Activated CD4-positive, alpha-beta memory T cell treated with anti-CD3 and anti-CD28 coated beads for 36 hours (primary cell): ENCODE results near the gene MCF2L. TPM values are rescaled to one million over a fixed set of nuclear protein-coding genes. Genes with fewer than 3 reads are reported as not detected.

Experiments
- CTCF ChIA-PET: fragments of 350-600 bp; sonication (Branson Sonifier 250); formaldehyde crosslinking; loops from one replicate; lab custom pipeline; 2021; ENCODE audit warnings: antibody characterized with exemption, inconsistent platforms; lab: Charles Lee
- POLR2A ChIA-PET: fragments of 350-600 bp; sonication (Branson Sonifier 250); formaldehyde crosslinking; loops from one replicate; lab custom pipeline; 2021; ENCODE audit warnings: antibody characterized with exemption; lab: Charles Lee
- DNase-seq: peaks from one replicate; pipeline ENCODE4 v3.0.0-alpha.2; 2020
- H3K27ac Mint-ChIP-seq: one replicate; pipeline ENCODE4 v1.8.0; 2021; ENCODE audit warnings: mixed read lengths
- H3K27me3 Mint-ChIP-seq: one replicate; pipeline ENCODE4 v1.8.0; 2021; ENCODE audit warnings: mixed read lengths
- H3K36me3 Mint-ChIP-seq: one replicate; pipeline ENCODE4 v1.8.0; 2021; ENCODE audit warnings: mixed read lengths
- H3K4me1 Mint-ChIP-seq: one replicate; pipeline ENCODE4 v1.8.0; 2021; ENCODE audit warnings: low read depth, mixed read lengths
- H3K4me3 Mint-ChIP-seq: one replicate; pipeline ENCODE4 v1.8.0; 2021; ENCODE audit warnings: mild to moderate bottlenecking, mixed read lengths
- H3K9me3 Mint-ChIP-seq: one replicate; pipeline ENCODE4 v1.8.0; 2021; ENCODE audit warnings: mixed read lengths
- intact Hi-C: fragments of 100-400 bp; cut with micrococcal nuclease; formaldehyde crosslinking; loops from one replicate; pipeline ENCODE4 v1.15.1; 2023
- total RNA-seq, 2 experiments: library from RNA; stranded (reverse); gene quantifications; one replicate each; pipeline ENCODE4 v1.2.3, GENCODE V29; 2021

The MCF2L gene
- total RNA-seq, 2 experiments from 2014 or later: 7.1 to 8.0 TPM

DNA sequence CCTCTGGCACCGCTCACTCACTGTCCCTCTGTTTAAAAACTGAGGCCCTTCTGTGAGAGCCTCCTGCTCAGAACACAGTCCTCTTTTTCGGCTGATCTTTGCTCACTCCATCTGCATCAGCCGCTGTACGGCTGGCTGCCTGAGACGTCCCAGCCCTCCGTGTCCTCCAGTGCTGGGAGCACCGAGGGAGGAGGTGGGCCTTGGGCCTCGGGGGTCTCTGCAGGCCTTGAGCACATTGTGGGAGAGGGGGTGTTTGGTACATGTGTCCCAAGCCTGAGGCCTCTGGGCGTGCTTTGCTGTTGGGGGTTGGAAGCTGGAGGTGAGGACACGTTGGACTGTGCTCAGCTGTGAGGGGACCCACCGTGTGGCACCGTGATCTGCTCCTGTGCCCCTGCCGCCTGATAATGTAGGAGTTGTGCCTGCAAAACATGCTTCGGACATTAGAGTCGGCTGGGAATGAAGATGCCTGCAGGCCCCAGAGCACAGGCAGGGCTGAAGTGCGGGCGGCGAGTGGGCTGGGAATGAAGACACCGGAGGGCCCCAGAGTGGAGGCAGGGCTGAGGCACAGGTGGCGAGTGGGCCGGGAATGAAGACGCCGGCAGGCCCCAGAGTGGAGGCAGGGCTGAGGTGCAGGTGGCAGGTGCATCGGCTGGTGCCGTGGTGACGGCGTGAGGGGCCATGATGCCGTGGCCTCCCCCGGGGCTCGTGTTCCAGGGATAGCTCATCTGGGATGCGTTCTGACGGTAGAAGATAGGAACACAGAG, 30.6 kb downstream of the MCF2L start:
- ChIA-PET CTCF (no interaction called here), POLR2A (no interaction called here)
- H3K36me3 Mint-ChIP-seq: no peaks in the 10 kb centered on the region
- no peaks in the 10 kb centered on the region for H3K4me1 Mint-ChIP-seq
- intact Hi-C loops: no loop called here
- no peak overlapping the region for H3K4me3 Mint-ChIP-seq
- DNase-seq: no peak
- no peaks in the 10 kb centered on the region for H3K27me3 Mint-ChIP-seq
- no peak overlapping the region for H3K27ac Mint-ChIP-seq
- H3K9me3 Mint-ChIP-seq: peaks cover under 1% of the 10 kb centered on the region

DNA sequence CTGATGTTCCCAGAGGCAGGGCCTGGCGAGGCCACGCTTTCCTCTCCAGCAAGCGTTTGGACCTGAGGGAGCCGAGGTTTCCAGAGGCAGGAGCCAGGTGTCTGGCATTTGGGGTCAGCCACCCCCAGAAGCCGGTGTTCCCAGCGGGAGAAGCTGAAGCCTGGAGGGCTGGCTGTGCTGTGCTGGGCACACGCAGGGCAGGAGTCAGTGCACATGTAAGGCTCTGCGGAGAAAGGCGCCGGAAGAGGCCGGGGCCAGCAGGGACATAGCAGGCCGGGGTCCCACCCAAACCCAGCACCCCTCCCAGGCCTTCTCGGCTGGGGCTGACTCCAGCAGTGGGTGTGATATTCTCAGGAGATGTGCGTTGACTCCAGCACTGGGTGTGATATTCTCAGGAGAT, 31.6 kb downstream of the MCF2L start:
- no peak overlapping the region for H3K4me3 Mint-ChIP-seq
- peaks cover 4% of the 10 kb centered on the region for H3K4me1 Mint-ChIP-seq
- H3K27me3 Mint-ChIP-seq: peaks cover 2% of the 10 kb centered on the region
- DNase-seq: no peak
- H3K36me3 Mint-ChIP-seq: peaks cover 5% of the 10 kb centered on the region
- ChIA-PET POLR2A (no interaction called here), CTCF (interaction anchor here (0.8 to 1.2 kb wide), 2 partner anchors 58 to 1237 kb away, joined by 3 read pairs; no protein-coding TSS in a partner anchor)
- no peak overlapping the region for H3K27ac Mint-ChIP-seq
- intact Hi-C loops: no loop called here
- H3K9me3 Mint-ChIP-seq: peaks cover 11% of the 10 kb centered on the region

DNA sequence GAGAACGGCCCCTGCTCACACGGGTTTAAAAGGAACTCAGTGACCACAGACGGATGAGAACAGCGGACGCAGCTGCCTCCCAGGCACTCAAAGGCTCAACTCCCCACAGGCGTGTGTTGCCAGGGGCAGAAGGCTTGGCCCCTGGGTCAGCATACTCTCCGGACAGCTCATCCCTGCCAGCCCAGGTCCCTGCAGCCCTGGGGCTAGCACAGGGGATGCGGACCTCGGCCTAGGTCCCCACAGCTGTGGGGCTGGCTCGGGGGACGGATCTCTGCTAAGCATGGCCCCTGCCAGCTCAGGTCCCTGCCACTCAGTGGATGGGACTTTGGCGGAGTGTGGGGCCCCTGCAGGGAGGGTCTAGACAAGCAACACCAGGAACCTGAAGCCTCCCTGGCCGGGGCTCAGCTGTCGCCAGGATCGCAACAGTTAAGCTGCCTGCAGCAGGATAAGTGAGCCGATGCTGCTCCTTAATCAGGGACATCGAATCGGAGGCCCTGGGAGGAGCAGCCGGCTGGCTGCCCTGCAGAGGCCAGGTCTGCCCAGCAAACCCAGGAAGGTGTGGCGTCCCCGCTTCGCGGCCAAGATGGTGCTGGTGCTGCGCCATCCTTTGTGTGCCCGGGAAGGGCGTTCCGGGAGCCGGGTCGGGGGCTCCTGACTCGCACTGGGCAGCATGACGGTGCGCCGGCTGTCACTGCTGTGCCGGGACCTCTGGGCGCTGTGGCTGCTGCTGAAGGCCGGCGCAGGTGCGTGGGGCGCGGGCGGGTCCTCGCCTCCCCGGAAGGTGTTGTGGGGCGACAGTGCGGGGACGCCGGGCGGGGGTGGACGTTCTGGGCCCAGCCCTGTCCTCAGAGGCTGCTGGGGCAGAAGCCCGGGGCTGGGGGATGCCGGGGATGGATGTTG, 32.5 kb downstream of the MCF2L start:
- peaks cover 5% of the 10 kb centered on the region for H3K4me1 Mint-ChIP-seq
- H3K36me3 Mint-ChIP-seq: peaks cover 6% of the 10 kb centered on the region
- CTCF ChIA-PET: interaction anchor here (0.8 to 1.2 kb wide), 2 partner anchors 59 to 1236 kb away, joined by 3 read pairs; no protein-coding TSS in a partner anchor
- H3K27me3 Mint-ChIP-seq: peaks cover 2% of the 10 kb centered on the region
- no peak overlapping the region for H3K27ac Mint-ChIP-seq
- intact Hi-C loops: no loop called here
- POLR2A ChIA-PET: no interaction called here
- no peak for DNase-seq
- peaks cover 11% of the 10 kb centered on the region for H3K9me3 Mint-ChIP-seq
- no peak overlapping the region for H3K4me3 Mint-ChIP-seq

DNA sequence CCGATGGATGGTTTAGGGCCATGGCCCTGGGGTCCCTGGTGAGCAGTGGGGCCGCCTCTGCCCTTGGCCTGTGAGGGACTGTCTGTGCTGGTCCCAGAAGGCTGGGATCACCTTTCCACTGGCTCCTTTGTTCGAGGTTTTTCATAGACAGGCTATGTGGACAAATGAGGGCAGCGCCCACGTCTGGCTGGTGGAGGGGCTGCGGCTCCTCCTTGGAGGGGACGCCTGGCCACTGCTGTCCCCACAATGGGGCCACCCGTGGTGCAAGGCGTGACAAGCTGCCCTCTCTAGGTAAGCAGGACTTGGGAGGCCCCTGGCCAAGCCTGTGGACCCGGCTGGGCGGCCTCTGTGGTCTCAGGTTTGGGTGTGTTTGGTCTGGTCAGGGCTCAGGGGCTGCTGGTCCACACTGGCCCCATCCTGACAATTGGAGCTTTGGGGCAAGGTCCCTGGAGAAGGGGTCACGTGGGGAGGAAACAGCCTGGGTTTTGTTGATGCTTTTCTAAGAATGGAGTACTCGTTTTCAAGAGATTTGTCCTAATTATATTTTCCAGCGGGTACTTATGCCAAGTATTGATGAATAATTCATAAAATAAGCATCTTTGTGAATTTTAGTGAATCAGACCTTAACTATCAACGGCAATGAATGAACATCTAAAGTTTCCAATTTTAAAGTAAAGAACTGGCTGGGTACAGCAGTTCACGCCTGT, 33.3 kb downstream of the MCF2L start:
- peaks cover 11% of the 10 kb centered on the region for H3K9me3 Mint-ChIP-seq
- intact Hi-C loops: no loop called here
- ChIA-PET POLR2A (no interaction called here), CTCF (no interaction called here)
- H3K27ac Mint-ChIP-seq: no peak overlapping the region
- no peak for DNase-seq
- H3K27me3 Mint-ChIP-seq: peaks cover 2% of the 10 kb centered on the region
- H3K4me1 Mint-ChIP-seq: peaks cover 5% of the 10 kb centered on the region
- peaks cover 6% of the 10 kb centered on the region for H3K36me3 Mint-ChIP-seq
- no peak overlapping the region for H3K4me3 Mint-ChIP-seq

DNA sequence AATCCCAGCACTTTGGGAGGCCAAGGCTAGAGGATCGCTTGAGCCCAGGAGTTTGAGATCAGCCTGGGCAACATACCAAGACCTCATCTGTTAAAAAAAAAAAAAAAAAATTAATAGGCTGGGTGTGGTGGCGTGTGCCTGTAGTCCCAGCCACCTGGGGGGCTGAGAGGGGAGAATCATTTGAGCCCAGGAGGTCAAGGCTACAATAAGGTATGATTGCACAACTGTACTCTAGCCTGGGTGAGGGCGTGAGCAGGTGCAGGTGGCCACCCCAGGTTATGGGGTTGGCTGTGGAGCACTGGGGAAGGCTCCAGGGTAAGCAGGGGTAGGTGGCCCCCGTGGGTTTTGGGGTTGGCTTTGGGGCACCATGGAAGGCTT, 33.9 kb downstream of the MCF2L start:
- Mint-ChIP-seq H3K4me3 (no peak overlapping the region), H3K27me3 (peaks cover 2% of the 10 kb centered on the region), H3K36me3 (peaks cover 6% of the 10 kb centered on the region), H3K4me1 (peaks cover 5% of the 10 kb centered on the region), H3K9me3 (peaks cover 11% of the 10 kb centered on the region), H3K27ac (no peak overlapping the region)
- ChIA-PET CTCF (no interaction called here), POLR2A (no interaction called here)
- intact Hi-C loops: no loop called here
- no peak for DNase-seq

DNA sequence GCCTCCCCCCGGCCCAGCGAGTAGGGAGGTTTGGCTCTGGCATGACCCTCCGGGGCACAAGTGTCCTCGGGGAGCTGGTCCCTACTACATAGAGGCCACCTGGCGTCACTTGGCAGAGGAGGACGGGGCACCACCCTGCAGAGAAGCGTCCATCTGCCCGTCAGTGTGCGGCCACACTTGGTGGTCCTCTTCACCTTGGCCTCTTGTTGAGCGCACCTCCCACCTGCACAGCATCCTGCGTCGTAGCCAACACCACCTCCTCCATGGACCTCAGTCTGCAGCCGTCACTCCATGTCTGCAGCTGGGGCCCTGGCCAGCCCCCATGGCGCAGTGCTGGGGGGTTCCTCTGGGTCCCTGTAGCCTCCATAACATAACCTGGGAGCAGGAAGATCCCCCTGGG, 35.1 kb downstream of the MCF2L start:
- Mint-ChIP-seq H3K4me3 (no peak overlapping the region), H3K9me3 (peaks cover 11% of the 10 kb centered on the region), H3K36me3 (peaks cover 6% of the 10 kb centered on the region), H3K27me3 (peaks cover 2% of the 10 kb centered on the region), H3K27ac (no peak overlapping the region), H3K4me1 (peaks cover 5% of the 10 kb centered on the region)
- intact Hi-C loops: no loop called here
- POLR2A ChIA-PET: no interaction called here
- no peak for DNase-seq
- CTCF ChIA-PET: interaction anchor here (0.6 kb wide), 1 partner anchor 390 kb away, joined by 3 read pairs; no protein-coding TSS in a partner anchor

DNA sequence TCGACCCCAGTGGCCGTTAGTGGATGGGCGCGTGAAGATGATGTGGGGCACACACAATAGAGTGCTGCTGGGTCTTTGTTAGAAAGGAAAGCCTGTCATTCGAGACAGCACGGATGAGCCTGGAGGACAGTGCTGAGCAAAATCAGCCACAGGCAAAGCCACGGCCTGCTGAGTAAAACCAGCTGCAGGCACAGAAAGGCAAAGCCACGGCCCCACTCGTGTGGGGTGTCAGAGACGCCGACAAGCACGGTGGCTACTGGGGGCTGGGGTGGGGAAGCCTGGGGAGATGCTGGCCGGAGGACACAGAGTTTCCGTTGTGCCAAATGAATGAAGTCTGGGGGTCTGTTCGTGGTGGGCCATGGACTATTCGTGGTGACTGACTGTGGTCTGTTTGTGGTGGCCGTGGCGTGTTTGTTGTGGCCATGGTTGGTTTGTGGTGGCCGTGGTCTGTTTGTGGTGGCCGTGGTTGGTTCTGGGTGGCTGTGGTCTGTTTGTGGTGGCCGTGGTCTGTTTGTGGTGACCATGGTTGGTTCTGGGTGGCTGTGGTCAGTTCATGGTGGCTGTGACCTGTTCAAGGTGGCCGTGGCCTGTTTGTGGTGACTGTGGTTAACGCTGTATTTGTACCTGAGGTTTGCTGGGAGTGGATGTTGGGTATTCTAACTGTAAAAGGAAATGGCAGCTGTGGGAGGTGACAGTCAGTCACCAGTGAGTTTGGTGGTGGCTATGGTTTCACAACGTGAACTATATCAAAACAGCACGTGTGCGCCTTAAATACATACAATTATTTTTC, 36.3 kb downstream of the MCF2L start:
- Mint-ChIP-seq H3K27me3 (peaks cover 2% of the 10 kb centered on the region), H3K4me1 (peaks cover 5% of the 10 kb centered on the region), H3K4me3 (peak overlapping the region; percentile 67), H3K36me3 (peaks cover 6% of the 10 kb centered on the region), H3K27ac (peak overlapping the region; percentile 81), H3K9me3 (peaks cover 11% of the 10 kb centered on the region)
- peak; percentile 28 for DNase-seq
- POLR2A ChIA-PET: interaction anchor here (1.0 kb wide), 1 partner anchor 181 kb away, joined by 3 read pairs; no protein-coding TSS in a partner anchor
- intact Hi-C loops: no loop called here
- CTCF ChIA-PET: no interaction called here

DNA sequence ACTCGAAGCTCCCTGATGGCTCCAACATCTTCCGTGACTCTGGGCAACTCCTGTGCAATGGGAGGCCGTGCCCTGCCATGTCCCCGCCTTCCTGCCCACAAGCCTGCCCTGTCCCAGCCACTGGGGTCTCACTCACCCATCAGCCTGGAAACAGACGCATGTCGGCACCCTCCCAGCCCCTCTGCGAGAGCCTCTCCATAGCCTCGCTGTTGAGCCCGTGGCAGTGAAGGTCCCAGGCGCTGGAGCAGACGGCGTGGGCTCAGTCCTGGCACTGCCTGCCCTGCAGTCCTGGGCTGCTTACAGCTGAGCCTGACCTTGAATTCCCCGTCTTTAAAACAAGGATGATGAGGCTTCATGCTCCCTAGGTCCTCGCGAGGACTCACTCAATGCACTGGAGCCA, 37.0 kb downstream of the MCF2L start:
- Mint-ChIP-seq H3K27me3 (peaks cover 2% of the 10 kb centered on the region), H3K36me3 (peaks cover 6% of the 10 kb centered on the region), H3K9me3 (peaks cover 11% of the 10 kb centered on the region), H3K27ac (no peak overlapping the region), H3K4me1 (peaks cover 5% of the 10 kb centered on the region), H3K4me3 (no peak overlapping the region)
- ChIA-PET POLR2A (interaction anchor here (1.0 kb wide), 1 partner anchor 181 kb away, joined by 3 read pairs; no protein-coding TSS in a partner anchor), CTCF (no interaction called here)
- no peak for DNase-seq
- intact Hi-C loops: no loop called here

DNA sequence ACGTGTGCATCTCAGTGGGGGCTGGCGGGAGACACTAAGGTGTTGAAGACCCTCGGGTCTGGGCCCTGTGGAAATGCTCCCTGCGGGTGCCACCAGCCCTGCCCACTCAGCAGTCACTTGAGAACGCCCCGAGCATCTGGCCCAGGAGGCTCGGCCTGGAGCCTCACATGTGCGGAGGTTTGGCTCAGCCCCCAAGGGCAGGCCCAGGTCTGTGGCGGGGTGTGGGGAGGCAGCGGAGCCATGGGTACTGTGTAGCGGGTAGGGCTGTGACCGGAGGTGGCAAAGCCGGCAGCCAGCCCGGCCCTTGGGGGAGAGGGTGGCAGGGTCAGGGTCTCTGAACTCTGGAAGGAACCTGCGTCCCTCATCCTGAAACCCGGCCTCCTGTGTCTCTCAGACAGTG, 37.6 kb downstream of the MCF2L start:
- DNase-seq: no peak
- ChIA-PET POLR2A (no interaction called here), CTCF (no interaction called here)
- Mint-ChIP-seq H3K27me3 (peaks cover 2% of the 10 kb centered on the region), H3K9me3 (peaks cover 13% of the 10 kb centered on the region), H3K4me3 (no peak overlapping the region), H3K4me1 (peaks cover 5% of the 10 kb centered on the region), H3K27ac (no peak overlapping the region), H3K36me3 (peaks cover 6% of the 10 kb centered on the region)
- intact Hi-C loops: no loop called here

DNA sequence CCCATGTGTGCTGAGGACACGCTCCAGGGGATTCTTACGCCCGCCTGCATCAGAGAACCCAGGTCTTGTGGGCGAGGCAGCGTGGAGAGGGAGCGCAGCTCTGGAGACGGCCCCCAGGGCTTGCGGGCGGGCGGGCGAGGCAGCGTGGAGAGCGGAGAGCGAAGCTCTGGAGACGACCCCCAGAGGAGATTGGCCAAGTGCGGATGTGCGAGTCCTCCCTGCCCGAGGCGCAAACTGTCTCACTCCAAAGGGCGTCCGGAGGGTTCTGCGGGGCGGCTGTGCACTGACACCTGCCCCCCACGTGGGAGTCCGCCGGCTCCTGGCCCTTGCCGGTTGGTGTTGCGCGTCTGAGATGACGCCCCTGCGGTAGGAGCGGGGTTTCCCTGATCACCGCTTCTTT, 39.8 kb downstream of the MCF2L start:
- no peak for DNase-seq
- intact Hi-C loops: no loop called here
- Mint-ChIP-seq H3K27me3 (peaks cover 2% of the 10 kb centered on the region), H3K4me3 (no peak overlapping the region), H3K36me3 (peaks cover 6% of the 10 kb centered on the region), H3K9me3 (peaks cover 13% of the 10 kb centered on the region), H3K4me1 (peaks cover 5% of the 10 kb centered on the region), H3K27ac (no peak overlapping the region)
- ChIA-PET CTCF (no interaction called here), POLR2A (no interaction called here)

DNA sequence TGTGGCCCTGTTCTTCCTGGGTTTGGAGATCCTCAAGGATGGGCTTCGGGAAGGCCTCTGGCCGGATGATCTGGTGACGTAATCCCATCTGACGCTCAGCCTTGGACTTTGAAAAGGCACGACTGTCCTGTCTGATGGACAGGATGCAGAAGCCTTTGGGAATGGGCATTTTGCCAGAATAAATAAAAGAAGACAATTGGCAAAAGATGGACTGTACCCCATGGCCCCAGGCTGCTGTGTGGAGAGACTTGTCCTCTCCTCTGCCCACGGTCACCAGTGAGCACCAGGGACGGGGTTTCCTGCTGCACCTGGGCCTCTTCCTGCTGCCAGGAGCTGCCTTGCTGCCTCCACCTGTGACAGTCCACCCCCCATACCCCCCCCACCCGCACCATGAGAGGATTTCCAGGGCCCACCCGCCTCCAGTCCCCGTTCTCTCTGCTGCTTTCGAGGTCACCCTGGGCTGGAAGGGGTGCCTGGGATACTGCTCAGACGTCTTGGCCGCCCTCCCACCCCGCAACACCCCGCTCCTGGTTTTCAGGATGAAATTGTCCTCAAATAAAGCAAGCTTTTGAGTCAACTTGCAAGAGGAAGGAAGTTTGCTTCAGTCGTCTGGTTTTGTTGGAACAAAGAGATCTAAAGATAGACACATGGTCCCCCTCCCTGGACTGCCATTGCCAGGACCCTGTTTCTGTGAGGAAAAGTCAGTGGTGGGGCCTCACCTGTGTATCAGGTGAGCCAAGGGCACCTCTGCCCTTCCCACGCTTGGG, 40.9 kb downstream of the MCF2L start:
- DNase-seq: no peak
- ChIA-PET CTCF (no interaction called here), POLR2A (no interaction called here)
- no peak overlapping the region for H3K4me3 Mint-ChIP-seq
- peaks cover 9% of the 10 kb centered on the region for H3K9me3 Mint-ChIP-seq
- peaks cover 2% of the 10 kb centered on the region for H3K27me3 Mint-ChIP-seq
- peaks cover 5% of the 10 kb centered on the region for H3K4me1 Mint-ChIP-seq
- no peak overlapping the region for H3K27ac Mint-ChIP-seq
- intact Hi-C loops: no loop called here
- peaks cover 6% of the 10 kb centered on the region for H3K36me3 Mint-ChIP-seq
